Epithelial cell of esophagus (primary cell): Measurements from ENCODE around the gene RIT2.

ENCODE experiments used
- DNase-seq: peaks from one replicate; pipeline ENCODE4 v3.0.0; 2010; ENCODE audit warnings: low read depth
- H3K4me3 ChIP-seq: 2 replicates; pipeline ENCODE4 v1.5.1; 2011; ENCODE audit warnings: mild to moderate bottlenecking, low read length, control low read depth
- CTCF ChIP-seq: IDR thresholded peaks from 2 replicates; pipeline ENCODE4 v1.5.1; 2011; ENCODE audit warnings: low read depth, mild to moderate bottlenecking, low read length, control low read depth, inconsistent platforms; ENCODE audit not compliant: insufficient read depth; ENCODE audit errors: missing control alignments

RIT2 gene

GRCh38 chr18:42860011-42860410, 255.5 kb downstream of the RIT2 start:
- H3K4me3 ChIP-seq, result no peak overlapping the region
- peak; percentile 0 for DNase-seq
- no peak for TF ChIP-seq CTCF

GRCh38 chr18:42854558-42854957, 260.9 kb downstream of the RIT2 start:
- no peak for DNase-seq
- TF ChIP-seq CTCF, result no peak
- no peak overlapping the region for H3K4me3 ChIP-seq

GRCh38 chr18:42850174-42851083, 265.1 kb downstream of the RIT2 start:
- TF ChIP-seq CTCF, result no peak
- DNase-seq, result no peak
- H3K4me3 ChIP-seq, result no peak overlapping the region

GRCh38 chr18:42839408-42839807, 276.1 kb downstream of the RIT2 start:
- no peak overlapping the region for H3K4me3 ChIP-seq
- TF ChIP-seq CTCF, result no peak
- no peak for DNase-seq

- no peak for TF ChIP-seq CTCF
- no peak overlapping the region for H3K4me3 ChIP-seq
- no peak for DNase-seq
Measured at GRCh38 chr18:42838546-42839145, 276.8 kb downstream of the RIT2 start.

- H3K4me3 ChIP-seq, result no peak overlapping the region
- DNase-seq, result no peak
- TF ChIP-seq CTCF, result no peak
Measured at GRCh38 chr18:42830936-42831335, 284.5 kb downstream of the RIT2 start.
